ENCODE data around the gene CFAP69. TPM values are rescaled to one million over a fixed set of nuclear protein-coding genes. Genes with fewer than 3 reads are reported as not detected.
"Not testable (repeated sequence)": the region's sequence is repeated elsewhere in the genome, so short reads cannot be mapped to it uniquely, and the experiment has no call there.

The CFAP69 gene
- total RNA-seq, 5 donors from 2014 or later (not counting 1 experiment from before 2014, with no cell fraction given), result 0.20 to 0.64 (median 0.41) TPM; not detected in 1

GRCh38 chr7:90334926-90335325, 90.0 kb downstream of the CFAP69 start:
- H3K4me3 ChIP-seq (ENCODE audit: control insufficient read depth in 1 of 2, extremely low read depth in 1 of 2, low read length in 1 of 2); H3K9me3 ChIP-seq; CTCF ChIA-PET; H3K36me3 ChIP-seq (ENCODE audit: control insufficient read depth in 2 of 2, extremely low read depth in 1 of 2, insufficient read depth in 1 of 2, low read length in 1 of 2); H3K4me3 Mint-ChIP-seq; H3K27me3 ChIP-seq (replicated peaks in 1 of 2; ENCODE audit: control insufficient read depth in 2 of 2, extremely low read depth in 1 of 2, insufficient read depth in 2 of 2, low read length in 1 of 2); POLR2A ChIA-PET; DNase-seq; H3K36me3 Mint-ChIP-seq; ATAC-seq (replicated peaks in 1 of 4); H3K4me1 Mint-ChIP-seq; H3K9me3 Mint-ChIP-seq; H3K27ac ChIP-seq (ENCODE audit: low read length); H3K27ac Mint-ChIP-seq; H3K4me1 ChIP-seq (ENCODE audit: control insufficient read depth in 1 of 2, extremely low read depth in 1 of 2, insufficient read depth in 2 of 2, low read length in 2 of 2): not testable (repeated sequence)
- WGBS (ENCODE audit: insufficient coverage), result 67% methylated on average over 1 of the region's 2 CpGs
- peaks cover 5 to 12% of the 10 kb centered on the region in 2 donors for H3K27me3 Mint-ChIP-seq

GRCh38 chr7:90337106-90337505, 92.1 kb downstream of the CFAP69 start:
- H3K9me3 Mint-ChIP-seq, result no peaks in the 10 kb centered on the region
- Histone ChIP-seq H3K4me3 (ENCODE audit: control insufficient read depth in 1 of 2, extremely low read depth in 1 of 2, low read length in 1 of 2) (no peak overlapping the region), H3K36me3 (ENCODE audit: control insufficient read depth in 2 of 2, extremely low read depth in 1 of 2, insufficient read depth in 1 of 2, low read length in 1 of 2) (no peaks in the 10 kb centered on the region), H3K4me1 (ENCODE audit: control insufficient read depth in 1 of 2, extremely low read depth in 1 of 2, insufficient read depth in 2 of 2, low read length in 2 of 2) (no peaks in the 10 kb centered on the region), H3K27ac (ENCODE audit: low read length) (no peak overlapping the region), H3K27me3 (replicated peaks in 1 of 2; ENCODE audit: control insufficient read depth in 2 of 2, extremely low read depth in 1 of 2, insufficient read depth in 2 of 2, low read length in 1 of 2) (no peaks in the 10 kb centered on the region), H3K9me3 (no peaks in the 10 kb centered on the region)
- no peak for DNase-seq
- ATAC-seq (replicated peaks in 1 of 4), result no peak
- peaks cover 5 to 16% of the 10 kb centered on the region in 2 donors for H3K27me3 Mint-ChIP-seq
- H3K27ac Mint-ChIP-seq, result no peak overlapping the region
- no peak overlapping the region for H3K4me3 Mint-ChIP-seq
- H3K36me3 Mint-ChIP-seq, result no peaks in the 10 kb centered on the region
- CTCF ChIA-PET, result no interaction called here
- POLR2A ChIA-PET, result no interaction called here
- H3K4me1 Mint-ChIP-seq, result no peaks in the 10 kb centered on the region

- no peaks in the 10 kb centered on the region for H3K9me3 ChIP-seq
- Mint-ChIP-seq H3K36me3 (peaks cover 10% of the 10 kb centered on the region), H3K4me3 (peak overlapping the region; percentile 93 to 95 (median 95)), H3K27ac (peak overlapping the region; percentile 97 to 99), H3K9me3 (no peaks in the 10 kb centered on the region), H3K27me3 (peaks cover 0 to 3% of the 10 kb centered on the region in 2 donors), H3K4me1 (peaks cover 40 to 48% (median 46%) of the 10 kb centered on the region in 3 donors)
- no peak for DNase-seq
- POLR2A ChIA-PET, result interaction anchor here in 1 of 2 donors (1.4 kb wide), 1 partner anchor 58 kb away, joined by 16 read pairs; the partner anchor contains the start of gene CLDN12
- peaks cover 13 to 19% of the 10 kb centered on the region in 2 experiments for H3K4me1 ChIP-seq (ENCODE audit: control insufficient read depth in 1 of 2, extremely low read depth in 1 of 2, insufficient read depth in 2 of 2, low read length in 2 of 2)
- H3K27me3 ChIP-seq (replicated peaks in 1 of 2; ENCODE audit: control insufficient read depth in 2 of 2, extremely low read depth in 1 of 2, insufficient read depth in 2 of 2, low read length in 1 of 2), result no peaks in the 10 kb centered on the region
- CTCF ChIA-PET, result interaction anchor here in 1 of 2 donors (1.6 kb wide), 1 partner anchor 101 kb away, joined by 3 read pairs; no protein-coding TSS in a partner anchor
- H3K4me3 ChIP-seq (ENCODE audit: control insufficient read depth in 1 of 2, extremely low read depth in 1 of 2, low read length in 1 of 2), result no peak overlapping the region
- ATAC-seq (replicated peaks in 1 of 4), result no peak
- H3K36me3 ChIP-seq (ENCODE audit: control insufficient read depth in 2 of 2, extremely low read depth in 1 of 2, insufficient read depth in 1 of 2, low read length in 1 of 2), result no peaks in the 10 kb centered on the region
- H3K27ac ChIP-seq (ENCODE audit: low read length), result peak overlapping the region; percentile 94
These were observed 100.0 kb downstream of the CFAP69 start for GRCh38 chr7:90345016-90345415.

- ChIA-PET POLR2A (interaction anchor here in 1 of 2 donors (0.5 to 1.4 kb wide), 2 partner anchors 58 to 1647 kb away, joined by 4 to 16 read pairs; partner anchors contain the start of gene CLDN12), CTCF (interaction anchor here (0.6 to 1.7 kb wide), 10 partner anchors 30 to 1577 kb away, joined by 3 to 9 read pairs (median 3); partner anchors contain the start of genes CLDN12 (in 1 of the 2) and STEAP1 (in 1 of the 2))
These were observed 100.8 kb downstream of the CFAP69 start for GRCh38 chr7:90345595-90346335.

GRCh38 chr7:90346336-90347125, 101.6 kb downstream of the CFAP69 start, which contains the start of gene GTPBP10:
Gene GTPBP10, plus strand, starts transcription at chr7:90346716. Its CDS starts 26 bp downstream, at chr7:90346742.
- no peaks in the 10 kb centered on the region for H3K27me3 Mint-ChIP-seq
- peak within 1 kb of the TSS; percentile 93 to 95 (median 95) for H3K4me3 Mint-ChIP-seq
- H3K27me3 ChIP-seq (replicated peaks in 1 of 2; ENCODE audit: control insufficient read depth in 2 of 2, extremely low read depth in 1 of 2, insufficient read depth in 2 of 2, low read length in 1 of 2), result no peaks in the 10 kb centered on the region
- H3K27ac Mint-ChIP-seq, result peak within 1 kb of the TSS; percentile 97 to 99
- H3K9me3 ChIP-seq, result no peaks in the 10 kb centered on the region
- peaks cover 13 to 19% of the 10 kb centered on the region in 2 experiments for H3K4me1 ChIP-seq (ENCODE audit: control insufficient read depth in 1 of 2, extremely low read depth in 1 of 2, insufficient read depth in 2 of 2, low read length in 2 of 2)
- DNase-seq (peak; percentile 88 to 99 (median 94)), ATAC-seq (replicated peaks in 1 of 4) (peak; percentile 92 to 99 (median 96))
- peaks cover 0 to 3% of the 10 kb centered on the region in 2 donors for H3K36me3 ChIP-seq (ENCODE audit: control insufficient read depth in 2 of 2, extremely low read depth in 1 of 2, insufficient read depth in 1 of 2, low read length in 1 of 2)
- H3K36me3 Mint-ChIP-seq, result peaks cover 19% of the 10 kb centered on the region
- ChIA-PET CTCF (interaction anchor here (0.6 to 1.7 kb wide), 9 partner anchors 30 to 1576 kb away, joined by 3 to 9 read pairs (median 3); partner anchors contain the start of genes CLDN12 (in 1 of the 2) and STEAP1 (in 1 of the 2)), POLR2A (interaction anchor here in 1 of 2 donors (0.5 to 1.4 kb wide), 2 partner anchors 57 to 1646 kb away, joined by 4 to 16 read pairs; partner anchors contain the start of gene CLDN12)
- peaks cover 50 to 57% (median 56%) of the 10 kb centered on the region in 3 donors for H3K4me1 Mint-ChIP-seq
- H3K9me3 Mint-ChIP-seq, result no peaks in the 10 kb centered on the region
- peak within 1 kb of the TSS; percentile 86 to 90 for H3K4me3 ChIP-seq (ENCODE audit: control insufficient read depth in 1 of 2, extremely low read depth in 1 of 2, low read length in 1 of 2)
- 0% methylated on average over 18 of the region's 37 CpGs for WGBS (ENCODE audit: insufficient coverage)
- peak within 1 kb of the TSS; percentile 94 for H3K27ac ChIP-seq (ENCODE audit: low read length)

More at GRCh38 chr7:90345595-90346335, 100.8 kb downstream of the CFAP69 start:
- DNase-seq, result peak in 4 of 35 experiments; percentile 1 to 11 (median 4)
- peak overlapping the region; percentile 94 for H3K27ac ChIP-seq (ENCODE audit: low read length)
- peak overlapping the region; percentile 86 to 90 for H3K4me3 ChIP-seq (ENCODE audit: control insufficient read depth in 1 of 2, extremely low read depth in 1 of 2, low read length in 1 of 2)
- peaks cover 18% of the 10 kb centered on the region for H3K36me3 Mint-ChIP-seq
- ATAC-seq (replicated peaks in 1 of 4), result peak; percentile 9 to 24 (median 17)
- H3K27ac Mint-ChIP-seq, result peak overlapping the region; percentile 97 to 99
- no peaks in the 10 kb centered on the region for H3K27me3 Mint-ChIP-seq
- H3K4me1 ChIP-seq (ENCODE audit: control insufficient read depth in 1 of 2, extremely low read depth in 1 of 2, insufficient read depth in 2 of 2, low read length in 2 of 2), result peaks cover 13 to 19% of the 10 kb centered on the region in 2 experiments
- WGBS (ENCODE audit: insufficient coverage), result 5% methylated on average over 4 of the region's 18 CpGs
- H3K9me3 ChIP-seq, result no peaks in the 10 kb centered on the region
- H3K9me3 Mint-ChIP-seq, result no peaks in the 10 kb centered on the region
- peaks cover 48 to 54% (median 54%) of the 10 kb centered on the region in 3 donors for H3K4me1 Mint-ChIP-seq
- peak overlapping the region; percentile 93 to 95 (median 95) for H3K4me3 Mint-ChIP-seq
- H3K36me3 ChIP-seq (ENCODE audit: control insufficient read depth in 2 of 2, extremely low read depth in 1 of 2, insufficient read depth in 1 of 2, low read length in 1 of 2), result peaks cover 0 to under 1% of the 10 kb centered on the region in 2 donors
- H3K27me3 ChIP-seq (replicated peaks in 1 of 2; ENCODE audit: control insufficient read depth in 2 of 2, extremely low read depth in 1 of 2, insufficient read depth in 2 of 2, low read length in 1 of 2), result no peaks in the 10 kb centered on the region

- no peak overlapping the region for H3K4me3 ChIP-seq (ENCODE audit: control insufficient read depth in 1 of 2, extremely low read depth in 1 of 2, low read length in 1 of 2)
- no peak for DNase-seq
- no peak overlapping the region for H3K27ac ChIP-seq (ENCODE audit: low read length)
- Mint-ChIP-seq H3K36me3 (peaks cover 30% of the 10 kb centered on the region), H3K9me3 (no peaks in the 10 kb centered on the region), H3K4me3 (peak overlapping the region; percentile 93 to 95 (median 95)), H3K27ac (no peak overlapping the region), H3K4me1 (peaks cover 58 to 68% (median 66%) of the 10 kb centered on the region in 3 donors), H3K27me3 (no peaks in the 10 kb centered on the region)
- ChIA-PET POLR2A (no interaction called here), CTCF (interaction anchor here in 1 of 2 donors (0.6 kb wide), 1 partner anchor 33 kb away, joined by 4 read pairs; no protein-coding TSS in a partner anchor)
- peaks cover 0 to 3% of the 10 kb centered on the region in 2 donors for H3K36me3 ChIP-seq (ENCODE audit: control insufficient read depth in 2 of 2, extremely low read depth in 1 of 2, insufficient read depth in 1 of 2, low read length in 1 of 2)
- no peak for ATAC-seq (replicated peaks in 1 of 4)
- peaks cover 13 to 19% of the 10 kb centered on the region in 2 experiments for H3K4me1 ChIP-seq (ENCODE audit: control insufficient read depth in 1 of 2, extremely low read depth in 1 of 2, insufficient read depth in 2 of 2, low read length in 2 of 2)
- WGBS (ENCODE audit: insufficient coverage), result 80% methylated on average over 4 of the region's 4 CpGs
- no peaks in the 10 kb centered on the region for H3K27me3 ChIP-seq (replicated peaks in 1 of 2; ENCODE audit: control insufficient read depth in 2 of 2, extremely low read depth in 1 of 2, insufficient read depth in 2 of 2, low read length in 1 of 2)
- no peaks in the 10 kb centered on the region for H3K9me3 ChIP-seq
These were observed 102.8 kb downstream of the CFAP69 start for GRCh38 chr7:90347759-90348158.
